Renal cortical epithelial cell (primary cell): ENCODE measurements around the gene HEPHL1. TPM values are rescaled to one million over a fixed set of nuclear protein-coding genes. Genes with fewer than 3 reads are reported as not detected.
A peak's percentile ranks its signal among the peaks of the same experiment; 100 is the strongest.

Experiments used
- DNase-seq: peaks from one replicate; pipeline ENCODE4 v3.0.0-alpha.2; 2011; ENCODE audit warnings: low read depth
- total RNA-seq: library from RNA; depleted of rRNA; stranded (reverse); fragments of >200 nt; gene quantifications from 2 replicates; pipeline ENCODE4 v1.2.3, GENCODE V29; 2014

HEPHL1 gene
- total RNA-seq, 1 donor from 2014 or later = 0.35 TPM

DNA sequence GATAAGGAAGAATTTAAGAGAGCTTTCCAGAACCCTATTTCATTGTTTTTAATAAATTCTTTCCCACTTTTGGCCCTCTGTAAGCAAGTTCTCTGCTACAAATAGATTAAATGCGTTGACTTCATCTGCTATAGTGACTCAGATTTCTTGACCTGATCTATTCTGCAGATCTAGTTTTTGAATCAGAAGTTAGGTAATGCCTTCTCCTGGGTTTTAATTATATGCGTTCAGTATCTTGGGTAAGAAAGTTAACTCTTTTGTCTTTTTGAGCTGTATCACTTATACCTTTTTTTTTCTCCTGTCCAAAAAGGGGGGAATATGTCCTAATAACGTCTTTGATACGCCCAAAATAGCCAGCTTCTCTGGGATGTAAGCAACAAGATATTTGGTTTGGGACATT is 2.4 kb upstream of the HEPHL1 start:
- DNase-seq = no peak

GRCh38 chr11:94023856-94024255 is 2.7 kb downstream of the HEPHL1 start:
- no peak for DNase-seq

- no peak for DNase-seq
Observed at GRCh38 chr11:94024547-94024946, 3.4 kb downstream of the HEPHL1 start.

DNA sequence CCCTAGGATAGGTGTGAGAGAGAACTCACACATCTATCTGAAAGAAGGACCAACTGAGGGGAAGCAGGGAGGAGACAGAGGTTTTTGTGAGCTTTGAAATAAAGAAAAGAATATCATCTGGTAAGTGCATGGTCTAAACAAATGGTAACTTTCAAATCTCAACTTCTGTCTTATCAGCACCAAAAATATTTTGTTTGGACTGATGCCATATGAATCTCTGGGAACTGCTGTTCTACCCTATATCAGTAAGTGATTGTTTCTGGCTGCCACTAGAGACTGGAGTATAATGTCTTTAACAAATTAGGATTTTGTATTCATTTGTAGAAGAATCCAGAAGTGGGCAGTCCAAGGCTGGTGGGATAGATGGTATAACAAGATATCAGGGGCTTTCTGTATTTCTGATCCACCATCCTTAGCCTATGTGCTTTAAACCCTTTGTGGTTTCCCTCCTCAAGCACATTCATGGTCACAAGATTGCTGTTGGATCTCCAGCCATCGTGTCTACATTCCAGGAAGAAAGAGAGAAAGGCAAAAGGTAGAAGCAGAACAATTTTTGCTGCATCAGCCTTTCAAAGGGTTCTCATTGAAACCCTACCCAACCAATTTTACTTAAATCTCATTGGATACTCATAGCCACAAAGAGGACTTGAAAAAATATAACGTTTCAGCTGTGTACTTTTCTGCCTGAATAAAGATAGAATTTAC is 4.7 kb downstream of the HEPHL1 start:
- no peak for DNase-seq

DNA sequence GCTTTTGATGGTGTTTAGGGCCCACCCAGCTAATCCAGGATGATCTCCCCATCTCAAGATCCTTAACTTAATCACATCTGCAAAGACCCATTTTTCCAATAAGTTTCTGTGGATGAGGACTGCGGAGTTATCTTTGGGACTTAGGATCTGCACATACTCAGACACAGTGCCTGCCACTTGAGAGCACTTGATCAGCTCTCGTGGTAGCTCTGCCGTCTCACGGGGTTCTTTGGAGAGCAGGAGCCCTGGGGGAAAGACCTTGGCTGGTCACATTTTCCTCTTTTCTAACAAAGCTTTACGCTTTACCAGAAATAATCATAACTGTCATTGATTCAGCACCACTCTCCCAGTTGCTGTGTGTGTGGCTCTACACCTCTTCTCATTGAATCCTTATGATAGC is 6.1 kb downstream of the HEPHL1 start:
- no peak for DNase-seq

DNA sequence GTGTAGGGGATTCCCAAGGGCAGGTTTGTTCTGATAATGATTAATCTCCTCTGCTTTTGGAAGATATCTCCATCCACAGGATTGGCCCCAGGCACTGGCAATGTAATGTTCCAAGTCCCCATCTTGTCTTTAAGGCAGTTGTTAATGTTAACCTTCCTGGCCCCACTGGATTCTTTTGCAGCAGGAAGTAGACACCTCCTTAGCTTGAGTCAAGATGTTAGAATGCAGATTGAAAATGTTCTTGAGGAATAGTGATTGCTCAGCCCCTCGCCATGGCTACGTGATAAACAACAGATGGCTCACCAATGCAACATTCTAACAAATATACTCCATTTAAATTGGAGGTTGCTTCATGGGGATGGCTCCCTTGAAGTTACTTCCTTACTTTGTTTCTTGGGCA is 7.3 kb downstream of the HEPHL1 start:
- DNase-seq = peak; percentile 91

- no peak for DNase-seq
Observed at GRCh38 chr11:94030059-94030458, 8.9 kb downstream of the HEPHL1 start.

DNA sequence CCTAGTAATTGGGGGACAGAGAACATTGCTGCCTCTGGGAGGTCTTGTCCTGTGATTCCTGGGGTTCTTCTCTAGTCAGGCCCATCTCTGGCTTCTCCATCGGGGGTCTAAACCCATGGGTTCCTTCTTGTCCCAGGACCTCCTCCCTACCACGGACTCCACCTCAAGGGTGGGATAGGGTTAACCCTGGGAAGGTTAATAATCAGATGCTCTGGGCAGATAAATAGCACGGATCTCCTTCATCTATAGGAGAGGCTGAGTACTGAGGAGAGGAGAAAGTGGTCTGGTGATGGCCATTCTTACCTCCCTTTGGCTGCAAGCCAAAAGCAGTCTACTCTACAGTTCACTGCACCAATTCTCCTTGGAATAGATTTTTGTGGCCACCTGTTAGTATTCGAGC is 10.5 kb downstream of the HEPHL1 start:
- no peak for DNase-seq

- no peak for DNase-seq
Observed at GRCh38 chr11:94032066-94032465, 10.9 kb downstream of the HEPHL1 start.

DNA sequence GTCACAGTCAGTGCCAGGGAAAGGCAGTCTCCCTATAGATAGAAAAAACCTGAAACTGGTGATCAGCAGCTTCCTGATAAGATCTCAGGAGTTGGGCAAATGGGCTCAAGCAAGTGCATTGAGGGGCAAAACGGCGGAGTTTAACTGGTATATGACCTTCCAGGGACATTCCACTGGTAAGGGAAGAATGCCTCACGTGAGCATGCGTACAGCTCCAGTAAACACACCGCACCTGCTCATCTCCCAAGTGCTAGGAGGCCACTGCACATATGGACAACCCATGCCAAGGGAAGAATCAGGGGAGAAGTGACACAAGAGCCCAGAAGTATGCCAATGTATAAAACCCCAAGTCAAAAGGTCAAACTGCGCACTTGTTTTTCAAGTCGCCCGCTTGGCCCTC is 11.6 kb downstream of the HEPHL1 start:
- DNase-seq = no peak

DNA sequence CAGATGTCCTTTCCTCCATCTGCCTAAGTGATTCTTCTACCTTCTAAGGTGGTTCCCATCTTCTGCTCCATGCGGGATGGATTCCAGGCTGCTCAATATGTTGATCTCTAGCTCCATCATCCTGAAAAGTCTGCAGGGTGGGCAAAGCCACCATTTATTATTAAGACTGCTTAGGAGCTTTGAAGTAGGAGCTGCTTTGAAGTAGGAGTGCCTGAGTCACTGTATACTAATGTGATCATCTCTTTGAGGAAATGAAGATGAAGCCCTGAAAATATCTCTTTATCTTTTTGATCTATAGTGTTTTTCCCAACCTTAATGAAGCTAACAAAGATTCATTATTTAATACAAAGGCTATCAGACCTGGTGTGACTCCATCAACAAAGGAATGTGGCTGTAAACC is 13.1 kb downstream of the HEPHL1 start:
- DNase-seq = no peak

DNA sequence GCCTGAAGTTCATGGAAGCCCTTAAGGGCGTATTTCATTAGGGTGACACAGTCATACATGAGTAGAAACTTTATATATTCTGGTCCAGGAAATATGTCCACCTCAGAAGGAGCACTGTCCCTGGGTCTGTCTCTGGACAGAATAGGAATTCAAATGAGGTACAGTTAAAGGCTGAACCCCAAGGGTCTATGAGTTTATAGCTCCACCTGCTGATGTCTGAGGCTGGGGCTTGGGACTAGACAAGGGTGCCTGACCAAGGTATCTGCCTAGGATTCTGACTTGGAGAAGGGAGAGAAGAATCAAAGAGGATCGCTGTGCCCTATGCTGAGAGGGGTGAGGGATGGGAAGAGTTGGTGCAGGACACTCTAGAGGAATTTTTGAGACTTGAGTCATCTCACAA is 14.9 kb downstream of the HEPHL1 start:
- no peak for DNase-seq

GRCh38 chr11:94043241-94043640 is 22.1 kb downstream of the HEPHL1 start:
- no peak for DNase-seq

GRCh38 chr11:94046796-94047195 is 25.6 kb downstream of the HEPHL1 start:
- DNase-seq = no peak

- no peak for DNase-seq
Observed at GRCh38 chr11:94048032-94048709, 27.0 kb downstream of the HEPHL1 start.

GRCh38 chr11:94049351-94049750 is 28.2 kb downstream of the HEPHL1 start:
- no peak for DNase-seq

GRCh38 chr11:94058630-94059029 is 37.5 kb downstream of the HEPHL1 start:
- no peak for DNase-seq

DNA sequence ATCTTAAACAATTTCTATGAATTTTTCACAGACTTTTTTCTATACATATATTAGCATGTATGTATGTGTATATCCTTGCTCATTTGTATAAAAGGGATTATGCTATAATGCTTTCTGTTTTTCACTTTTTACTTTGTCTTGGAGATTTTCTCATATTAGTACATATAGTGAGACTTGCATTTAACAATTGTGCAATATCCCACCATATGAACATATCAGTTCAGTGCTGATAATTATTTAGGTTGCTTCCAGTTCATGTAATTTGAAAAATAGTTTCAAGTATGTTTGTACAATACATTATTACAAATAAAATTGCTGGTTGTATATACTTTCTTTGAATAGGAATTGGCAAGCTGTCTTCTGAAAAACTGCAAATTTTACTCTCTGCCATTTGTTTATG is 37.9 kb downstream of the HEPHL1 start:
- no peak for DNase-seq

- DNase-seq = no peak
Observed at GRCh38 chr11:94060401-94060800, 39.2 kb downstream of the HEPHL1 start.

DNA sequence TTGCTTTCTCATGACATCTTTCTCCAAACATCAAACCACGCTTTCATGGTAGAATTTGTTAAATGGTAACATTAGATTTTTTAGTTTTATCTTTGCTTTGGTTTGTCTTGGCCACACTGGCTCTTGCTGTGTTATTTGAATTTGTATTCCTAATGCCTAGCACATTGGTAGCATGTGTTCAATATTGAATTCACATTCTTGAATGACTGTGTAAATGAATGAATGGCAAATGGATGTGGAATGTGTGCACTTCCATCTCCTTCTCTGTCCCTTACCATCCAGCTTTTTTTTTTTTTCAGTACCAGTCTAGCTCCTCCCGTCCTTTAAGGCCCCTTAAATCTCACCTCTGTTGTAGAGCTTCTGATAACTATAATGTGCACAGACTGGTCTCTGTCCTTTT is 41.2 kb downstream of the HEPHL1 start:
- DNase-seq = no peak

DNA sequence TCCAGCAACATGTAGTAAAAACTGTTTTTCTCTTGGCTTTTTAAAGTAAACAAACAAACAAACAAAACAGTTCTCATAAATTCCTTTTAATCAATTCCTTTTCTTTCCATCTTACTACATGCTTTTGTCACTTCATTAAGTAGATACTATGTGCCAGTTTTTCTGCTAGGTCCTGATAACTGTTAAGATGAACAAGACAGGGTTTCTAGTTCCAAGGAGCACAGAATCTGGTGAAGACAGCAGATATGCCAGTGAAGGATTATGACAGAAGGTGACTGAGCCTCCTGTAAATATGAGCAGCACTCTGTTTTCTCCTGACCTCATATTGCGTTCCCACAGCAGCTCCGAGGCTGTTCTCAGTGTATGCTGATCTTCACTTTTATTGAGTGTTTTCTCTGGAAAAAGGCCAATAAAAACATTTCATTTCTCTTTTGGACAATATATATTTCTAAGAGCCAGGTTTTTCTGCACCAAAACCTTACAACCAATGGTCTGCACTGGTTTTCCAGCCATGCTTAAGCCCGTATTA is 45.8 kb downstream of the HEPHL1 start:
- no peak for DNase-seq

DNA sequence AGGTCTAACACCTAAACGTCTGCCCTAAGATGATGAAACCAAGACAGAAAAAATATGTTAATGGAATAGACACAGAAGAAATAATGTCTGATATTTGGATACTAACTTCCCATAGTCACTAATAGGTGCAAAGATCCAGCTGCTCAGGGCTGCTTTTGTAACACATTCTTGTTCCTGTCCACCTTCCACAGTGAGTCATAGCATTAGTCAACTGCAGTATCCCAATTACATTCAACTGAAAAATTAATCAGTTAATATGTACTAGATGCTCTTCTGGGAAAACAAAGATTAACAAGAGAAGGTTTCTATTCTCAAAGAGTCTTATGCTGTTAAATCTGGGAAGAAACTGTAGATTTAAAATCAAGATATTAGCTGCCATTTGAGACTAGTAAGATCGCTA is 47.6 kb downstream of the HEPHL1 start:
- DNase-seq = peak; percentile 93

DNA sequence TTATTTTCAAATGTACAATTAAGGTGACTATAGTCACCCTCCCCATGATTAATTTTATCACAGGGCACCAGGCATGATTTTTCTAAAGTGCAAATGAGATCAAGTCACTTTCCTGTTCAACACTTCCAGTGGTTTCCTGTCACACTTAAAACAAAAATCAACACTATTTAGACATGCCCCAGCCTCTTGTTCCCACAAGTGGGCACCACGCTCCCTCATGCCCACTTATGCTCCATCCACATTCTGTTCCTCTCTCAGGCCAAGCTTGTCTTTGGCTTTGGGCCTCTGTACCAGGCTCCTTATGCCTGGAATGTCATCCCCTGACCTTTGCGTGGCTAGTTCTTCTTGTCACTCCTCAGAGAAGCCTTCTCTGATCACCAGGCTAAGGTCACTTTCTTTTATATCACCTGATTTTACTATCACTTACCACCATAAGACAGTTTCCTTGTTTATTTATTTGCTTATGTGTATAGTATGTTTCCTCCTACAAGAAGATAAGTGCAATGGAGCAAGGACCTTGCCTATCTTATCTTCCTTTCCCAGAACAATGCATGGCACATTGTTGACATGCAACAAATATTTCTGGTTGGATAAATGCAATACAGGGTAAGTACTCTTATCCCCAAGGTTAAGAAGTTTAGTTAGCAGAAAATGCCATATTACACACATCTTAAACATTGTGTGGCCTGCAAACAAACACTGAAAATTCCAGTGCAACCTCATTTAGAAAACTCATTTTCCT is 56.6 kb downstream of the HEPHL1 start:
- peak; percentile 31 for DNase-seq
